ENCODE measurements around the gene DBH.

- TF ChIP-seq CTCF (IDR thresholded peaks at IDR 0.05) (no peak), EZH2 (IDR thresholded peaks at IDR 0.05; ENCODE audit: borderline replicate concordance, insufficient read depth, low read depth, low read length, poor library complexity, severe bottlenecking) (no peak)
Observed at GRCh38 chr9:133587051-133587450, 49.1 kb upstream of the DBH start.
